Neural progenitor cell (in vitro differentiated cells): Measurements from ENCODE around the gene SLIT1. TPM values are rescaled to one million over a fixed set of nuclear protein-coding genes. Genes with fewer than 3 reads are reported as not detected.

Experiments used
- DNase-seq: peaks from one replicate; pipeline ENCODE4 v3.0.0-alpha.2; 2016; ENCODE audit warnings: low spot score
- H2AFZ ChIP-seq: fragments of 200-600 bp; sonication (generic); replicated peaks from 2 replicates; pipeline ENCODE4 v1.6.1; 2016; ENCODE audit warnings: antibody characterized with exemption
- H3F3A ChIP-seq: fragments of 200-600 bp; sonication (generic); 2 replicates; pipeline ENCODE4 v1.6.1; 2016; ENCODE audit warnings: antibody characterized with exemption, low read depth
- H3K27ac ChIP-seq: fragments of 200-600 bp; sonication (generic); 2 replicates; pipeline ENCODE4 v1.5.1; 2016; ENCODE audit warnings: mild to moderate bottlenecking
- H3K27me3 ChIP-seq: fragments of 200-600 bp; sonication (generic); 2 replicates; pipeline ENCODE4 v1.6.1; 2016; ENCODE audit warnings: mild to moderate bottlenecking, moderate library complexity
- H3K36me3 ChIP-seq: fragments of 200-600 bp; sonication (generic); 2 replicates; pipeline ENCODE4 v1.5.1; 2016
- H3K4me1 ChIP-seq: fragments of 200-600 bp; sonication (generic); 2 replicates; pipeline ENCODE4 v1.6.1; 2016; ENCODE audit warnings: mixed run types
- H3K4me2 ChIP-seq: fragments of 200-600 bp; sonication (generic); 2 replicates; pipeline ENCODE4 v1.6.1; 2016
- H3K4me3 ChIP-seq: fragments of 200-600 bp; sonication (generic); 2 replicates; pipeline ENCODE4 v1.5.1; 2016
- H3K79me2 ChIP-seq: fragments of 200-600 bp; sonication (generic); 2 replicates; pipeline ENCODE4 v1.6.1; 2016; ENCODE audit warnings: low read depth
- H3K9ac ChIP-seq: fragments of 200-600 bp; sonication (generic); 2 replicates; pipeline ENCODE4 v1.6.1; 2016
- H3K9me3 ChIP-seq: fragments of 200-600 bp; sonication (generic); 2 replicates; pipeline ENCODE4 v1.5.1; 2016; ENCODE audit warnings: low read depth
- H4K20me1 ChIP-seq: fragments of 200-600 bp; sonication (generic); 2 replicates; pipeline ENCODE4 v1.6.1; 2016; ENCODE audit warnings: low read depth
- H3K27ac Mint-ChIP-seq: 3 replicates; pipeline ENCODE4 v1.8.0; 2021; ENCODE audit warnings: mixed read lengths
- H3K27me3 Mint-ChIP-seq: 2 replicates; pipeline ENCODE4 v1.8.0; 2022; ENCODE audit warnings: low read depth, mild to moderate bottlenecking, inconsistent platforms, moderate library complexity, mixed read lengths; ENCODE audit not compliant: insufficient read depth
- H3K36me3 Mint-ChIP-seq: 3 replicates; pipeline ENCODE4 v1.8.0; 2021; ENCODE audit warnings: mixed read lengths
- H3K4me1 Mint-ChIP-seq: 3 replicates; pipeline ENCODE4 v1.8.0; 2021; ENCODE audit warnings: mixed read lengths
- H3K4me3 Mint-ChIP-seq: 3 replicates; pipeline ENCODE4 v1.8.0; 2021; ENCODE audit warnings: mild to moderate bottlenecking, moderate library complexity, mixed read lengths
- H3K9me3 Mint-ChIP-seq: 3 replicates; pipeline ENCODE4 v1.8.0; 2020; ENCODE audit warnings: mixed read lengths
- CTCF ChIP-seq: fragments of 200-600 bp; sonication (generic); IDR thresholded peaks from 2 replicates; pipeline ENCODE4 v1.5.1; 2017; ENCODE audit warnings: antibody characterized with exemption, mild to moderate bottlenecking
- EZH2 ChIP-seq: fragments of 200-600 bp; sonication (generic); IDR thresholded peaks from 2 replicates; pipeline ENCODE4 v1.6.1; 2017; ENCODE audit warnings: antibody characterized with exemption, mild to moderate bottlenecking, moderate library complexity
- EZH2phosphoT487 ChIP-seq: fragments of 200-600 bp; sonication (generic); IDR thresholded peaks from 2 replicates; pipeline ENCODE4 v1.6.1; 2017; ENCODE audit warnings: antibody characterized with exemption
- total RNA-seq: library from RNA; depleted of rRNA; stranded (reverse); fragments of >200 nt; gene quantifications from 2 replicates; pipeline ENCODE4 v1.2.3, GENCODE V29; 2015; ENCODE audit warnings: low replicate concordance

Gene SLIT1
- total RNA-seq, 1 donor from 2014 or later, result 0.92 TPM

GRCh38 chr10:97080051-97080776 is 105.5 kb downstream of the SLIT1 start:
- Histone ChIP-seq H3K4me3 (no peak overlapping the region), H3K36me3 (no peaks in the 10 kb centered on the region), H3K9me3 (no peaks in the 10 kb centered on the region), H3K27me3 (no peaks in the 10 kb centered on the region), H2AFZ (no peak overlapping the region), H3K4me2 (no peak overlapping the region), H4K20me1 (peaks cover 40% of the 10 kb centered on the region), H3K79me2 (no peaks in the 10 kb centered on the region), H3K4me1 (peaks cover 15% of the 10 kb centered on the region), H3K27ac (no peak overlapping the region), H3F3A (peaks cover 10% of the 10 kb centered on the region), H3K9ac (no peak overlapping the region)
- DNase-seq, result no peak
- H3K9me3 Mint-ChIP-seq, result no peaks in the 10 kb centered on the region
- no peaks in the 10 kb centered on the region for H3K4me1 Mint-ChIP-seq
- no peak overlapping the region for H3K4me3 Mint-ChIP-seq
- no peak overlapping the region for H3K27ac Mint-ChIP-seq
- H3K36me3 Mint-ChIP-seq, result no peaks in the 10 kb centered on the region
- no peak for TF ChIP-seq EZH2phosphoT487
- TF ChIP-seq CTCF, result no peak
- TF ChIP-seq EZH2, result no peak
- peaks cover 49% of the 10 kb centered on the region for H3K27me3 Mint-ChIP-seq

GRCh38 chr10:97079448-97079847 is 106.3 kb downstream of the SLIT1 start:
- Histone ChIP-seq H3K4me3 (no peak overlapping the region), H3K4me2 (no peak overlapping the region), H3F3A (peaks cover 10% of the 10 kb centered on the region), H3K27ac (no peak overlapping the region), H2AFZ (no peak overlapping the region), H3K9me3 (no peaks in the 10 kb centered on the region), H3K79me2 (no peaks in the 10 kb centered on the region), H3K36me3 (no peaks in the 10 kb centered on the region), H3K9ac (no peak overlapping the region), H3K27me3 (no peaks in the 10 kb centered on the region), H4K20me1 (peaks cover 47% of the 10 kb centered on the region), H3K4me1 (peaks cover 22% of the 10 kb centered on the region)
- Mint-ChIP-seq H3K27ac (no peak overlapping the region), H3K9me3 (no peaks in the 10 kb centered on the region), H3K4me1 (peaks cover 4% of the 10 kb centered on the region), H3K4me3 (no peak overlapping the region), H3K27me3 (peaks cover 42% of the 10 kb centered on the region), H3K36me3 (no peaks in the 10 kb centered on the region)
- TF ChIP-seq CTCF, result no peak
- TF ChIP-seq EZH2, result no peak
- no peak for TF ChIP-seq EZH2phosphoT487
- DNase-seq, result no peak

- Histone ChIP-seq H3K4me1 (peaks cover 26% of the 10 kb centered on the region), H3K9me3 (no peaks in the 10 kb centered on the region), H3K4me2 (no peak overlapping the region), H4K20me1 (peaks cover 51% of the 10 kb centered on the region), H3K27ac (no peak overlapping the region), H3K9ac (no peak overlapping the region), H3K36me3 (no peaks in the 10 kb centered on the region), H3K79me2 (no peaks in the 10 kb centered on the region), H3F3A (peaks cover 10% of the 10 kb centered on the region), H3K4me3 (no peak overlapping the region), H2AFZ (no peak overlapping the region), H3K27me3 (peaks cover 3% of the 10 kb centered on the region)
- Mint-ChIP-seq H3K4me1 (peaks cover 8% of the 10 kb centered on the region), H3K4me3 (no peak overlapping the region), H3K27me3 (peaks cover 41% of the 10 kb centered on the region), H3K36me3 (no peaks in the 10 kb centered on the region), H3K27ac (no peak overlapping the region), H3K9me3 (no peaks in the 10 kb centered on the region)
- no peak for DNase-seq
- TF ChIP-seq EZH2 (no peak), EZH2phosphoT487 (no peak), CTCF (no peak)
Observed at GRCh38 chr10:97078938-97079445, 106.8 kb downstream of the SLIT1 start.
